LHCN-M2 (cell line): ENCODE results near the gene TTYH2. TPM values are rescaled to one million over a fixed set of nuclear protein-coding genes. Genes with fewer than 3 reads are reported as not detected.

ENCODE experiments used
- DNase-seq: peaks from one replicate; pipeline ENCODE4 v3.0.0-alpha.2; 2012; ENCODE audit warnings: low read depth
- total RNA-seq: library from RNA; depleted of rRNA; stranded (reverse); fragments of >200 nt; gene quantifications from 2 replicates; pipeline ENCODE4 v1.2.3, GENCODE V29; 2014

TTYH2 gene
- total RNA-seq, 1 experiment from 2014 or later = 1.9 TPM

DNA sequence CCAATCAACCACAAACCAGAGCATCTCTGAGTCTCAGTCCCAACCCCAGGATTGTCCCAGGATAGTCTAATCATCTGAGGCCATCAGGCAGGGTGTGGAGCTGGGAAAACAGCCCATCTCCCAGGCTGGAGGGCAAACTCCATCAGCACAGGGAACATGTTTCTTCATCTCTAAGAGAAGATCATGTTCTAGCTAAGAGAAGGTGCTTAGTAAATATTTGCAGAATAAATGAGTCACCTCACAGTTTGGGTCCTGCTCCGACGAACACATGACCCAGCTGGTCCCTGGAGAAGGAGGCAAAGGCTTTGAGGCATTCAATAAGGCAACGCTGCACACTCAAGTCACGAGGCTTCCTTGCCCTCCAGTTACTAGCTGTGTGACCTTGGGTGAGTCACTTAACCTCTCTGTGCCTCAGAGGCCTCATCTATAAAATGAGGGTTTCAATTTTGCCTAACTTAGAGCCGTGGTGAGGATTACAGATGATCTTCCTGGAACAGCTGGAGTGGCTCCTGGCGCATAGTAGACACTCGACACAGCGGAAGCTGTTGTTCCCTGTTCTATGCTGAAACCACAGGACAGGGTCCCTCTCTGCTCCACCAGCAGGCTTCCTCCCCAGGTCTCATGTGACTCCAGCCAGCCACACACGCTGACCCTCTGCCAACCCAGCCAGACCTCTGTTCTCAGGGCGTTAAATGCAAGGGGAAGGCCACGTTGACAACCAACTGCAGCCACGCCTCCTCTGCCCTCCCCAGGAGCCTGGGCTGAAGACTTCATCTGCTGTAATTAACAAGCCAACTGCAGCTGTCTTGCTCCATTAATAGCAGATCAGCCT lies 20.2 kb upstream of the TTYH2 start:
- peak; percentile 96 for DNase-seq

DNA sequence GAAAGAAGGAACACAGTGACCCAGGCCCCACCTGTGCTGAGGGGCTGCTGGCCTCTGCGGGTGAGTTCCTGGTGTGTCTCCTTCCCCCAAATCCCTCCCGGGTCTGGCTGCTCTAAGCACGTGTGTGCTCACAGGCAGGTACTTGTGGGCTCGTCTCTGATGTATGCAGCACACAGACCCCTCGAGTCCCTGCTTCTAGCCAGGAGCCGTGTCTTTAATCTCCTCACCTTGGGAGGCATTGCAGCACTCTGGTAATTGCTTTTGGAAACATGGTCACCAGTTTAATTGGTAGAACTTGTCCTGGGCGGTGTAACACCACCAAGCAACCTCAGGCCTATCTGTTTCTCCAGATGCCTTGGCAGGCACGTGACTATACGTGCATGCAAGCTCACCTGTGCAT lies 18.7 kb upstream of the TTYH2 start:
- DNase-seq = no peak

DNA sequence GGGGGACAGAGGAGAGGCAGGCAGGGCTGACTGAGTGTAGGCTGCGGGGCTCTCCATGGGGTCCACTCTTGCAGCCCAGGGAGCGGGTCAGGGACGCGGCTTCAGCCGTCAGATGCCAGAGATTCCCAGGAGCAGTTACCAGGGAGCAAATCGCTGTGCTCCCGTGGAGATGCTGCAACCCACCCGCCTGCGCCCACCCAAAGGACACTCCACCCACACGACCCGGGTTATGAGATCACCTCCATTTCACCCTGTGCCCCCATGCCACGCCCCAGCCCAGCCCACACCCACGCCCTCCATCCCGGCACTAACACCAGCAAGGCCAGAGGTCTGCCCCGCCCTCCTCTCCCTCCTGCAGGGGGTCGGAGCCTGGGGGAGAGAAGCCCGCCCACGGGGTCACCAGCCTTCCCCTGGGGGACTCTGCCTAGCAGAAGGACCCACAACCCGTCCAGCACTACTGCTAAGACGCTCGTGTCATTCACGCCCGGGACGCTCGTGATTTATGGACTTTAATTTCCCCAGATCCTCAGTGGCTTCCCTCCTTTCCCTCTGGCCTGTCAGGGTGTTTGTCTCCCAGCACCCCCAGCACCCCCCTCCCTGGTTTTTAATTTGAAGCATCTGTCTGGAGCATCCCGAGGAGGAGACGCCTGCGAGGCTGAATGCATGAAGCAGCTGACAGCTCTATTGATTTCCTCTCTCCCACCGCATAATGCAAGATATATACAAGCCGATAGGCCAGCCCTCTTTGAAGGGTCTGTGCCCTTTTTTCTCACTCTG lies 16.6 kb upstream of the TTYH2 start:
- DNase-seq = no peak

DNA sequence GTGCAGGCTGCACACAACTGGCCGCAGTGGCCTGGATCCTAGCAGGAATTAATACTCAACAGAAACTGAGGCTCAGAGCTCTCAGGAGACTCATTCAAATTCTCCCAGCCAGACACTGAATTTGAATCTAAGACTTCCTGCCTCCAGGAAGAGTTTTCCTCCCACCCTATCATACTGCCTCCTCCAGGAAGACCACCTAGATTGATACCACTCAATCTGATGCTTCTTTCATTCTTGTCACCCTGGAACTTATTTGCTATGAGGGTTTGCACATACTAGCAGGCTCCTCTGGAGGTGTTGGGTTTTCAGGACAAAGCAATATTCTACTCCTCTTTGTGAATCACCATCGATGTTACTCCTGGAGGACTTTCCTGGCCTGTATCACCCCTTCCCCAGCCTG lies 15.6 kb upstream of the TTYH2 start:
- DNase-seq = no peak

DNA sequence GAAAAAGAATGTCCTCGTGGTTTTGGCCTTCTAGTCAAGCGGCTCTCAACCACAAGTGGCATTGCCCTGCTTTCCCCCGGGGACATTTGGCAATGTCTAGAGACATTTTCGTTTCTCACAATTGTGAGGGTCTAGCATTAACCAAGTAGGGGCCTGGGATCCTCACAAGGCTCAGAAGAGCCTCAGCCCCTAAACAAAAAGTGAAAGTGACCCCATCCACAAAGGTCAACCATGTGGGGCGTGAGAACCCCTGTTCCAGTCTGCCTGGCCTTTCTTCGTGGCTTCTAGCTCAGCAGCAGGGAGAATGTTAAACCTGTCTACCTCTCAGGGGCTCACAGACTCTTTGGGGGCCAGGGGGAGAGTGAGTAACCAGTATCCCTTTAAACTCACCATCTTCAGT lies 14.7 kb upstream of the TTYH2 start:
- no peak for DNase-seq

DNA sequence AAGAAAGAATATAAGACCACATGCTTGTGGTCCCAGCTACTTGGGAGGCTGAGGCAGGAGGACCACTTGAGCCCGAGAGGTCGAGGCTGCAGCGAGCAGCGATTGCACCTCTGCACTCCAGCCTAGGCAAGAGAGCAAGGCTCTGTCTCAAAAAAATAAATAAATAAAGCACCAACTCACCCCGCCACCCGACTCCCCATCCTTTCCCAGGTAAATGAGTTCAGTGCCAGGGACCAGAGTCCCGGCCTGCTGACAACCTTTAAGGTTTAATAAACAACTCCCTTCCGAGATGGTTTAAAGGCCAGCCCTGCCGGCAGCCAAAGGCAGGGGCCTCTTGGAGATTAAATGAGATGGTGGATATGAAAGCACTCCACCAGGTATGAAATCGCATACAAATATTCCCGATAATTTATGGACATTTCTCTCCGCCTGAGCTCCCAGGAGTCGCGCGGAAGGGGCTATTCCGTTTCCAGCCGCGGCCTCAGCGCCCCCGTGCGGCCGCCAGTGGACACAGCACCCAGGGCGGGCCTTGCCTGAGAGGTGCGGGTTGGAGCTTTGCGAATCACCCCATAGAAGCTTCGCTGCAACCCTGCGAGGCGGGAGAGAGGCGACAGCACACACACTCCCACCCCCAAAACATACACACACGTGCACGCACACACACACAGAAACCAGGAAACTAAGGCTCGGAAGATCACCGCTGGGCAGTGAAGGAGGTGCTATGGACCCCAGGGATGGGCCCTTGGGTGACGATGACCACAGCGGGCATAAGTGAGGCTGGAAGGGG lies 13.9 kb upstream of the TTYH2 start:
- peak; percentile 32 for DNase-seq

DNA sequence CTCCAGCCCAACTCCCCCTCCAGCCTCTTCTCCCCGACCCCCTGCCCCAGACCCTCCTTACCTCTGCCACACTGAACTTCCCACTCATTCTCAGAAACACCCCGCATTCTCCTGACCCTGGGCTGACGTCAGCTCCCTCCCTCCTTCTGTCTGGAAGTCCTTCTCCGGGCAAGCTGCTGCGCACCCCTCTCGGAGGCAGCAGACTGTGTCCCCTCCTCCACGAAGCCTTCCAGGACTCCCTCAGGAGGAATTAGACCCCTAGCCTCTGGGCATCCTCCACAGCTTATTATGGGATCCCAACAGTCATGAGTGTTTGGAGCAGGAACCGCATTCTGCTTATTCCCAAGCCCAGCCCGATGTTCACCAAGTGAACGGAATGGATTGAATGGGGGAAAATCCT lies 13.3 kb upstream of the TTYH2 start:
- DNase-seq = no peak

DNA sequence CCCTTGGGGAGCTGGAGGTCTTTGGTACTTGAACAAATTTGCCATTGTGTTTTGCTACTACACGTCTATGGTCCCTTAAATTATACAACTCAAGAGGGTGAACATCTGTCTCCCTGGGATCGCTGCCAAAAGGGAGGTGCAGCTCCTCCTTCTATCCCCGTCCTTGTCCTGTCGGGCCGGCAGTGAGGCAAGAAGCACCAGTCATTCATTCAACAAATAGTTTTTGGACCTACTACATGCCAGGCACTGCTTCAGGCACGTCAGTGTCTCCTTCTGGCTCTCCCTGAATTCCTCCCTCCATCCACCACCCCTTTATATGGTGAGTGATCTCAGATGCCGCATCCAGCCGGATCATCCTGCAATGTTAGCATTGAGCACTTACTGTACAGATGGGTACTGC lies 12.1 kb upstream of the TTYH2 start:
- DNase-seq = peak; percentile 79

DNA sequence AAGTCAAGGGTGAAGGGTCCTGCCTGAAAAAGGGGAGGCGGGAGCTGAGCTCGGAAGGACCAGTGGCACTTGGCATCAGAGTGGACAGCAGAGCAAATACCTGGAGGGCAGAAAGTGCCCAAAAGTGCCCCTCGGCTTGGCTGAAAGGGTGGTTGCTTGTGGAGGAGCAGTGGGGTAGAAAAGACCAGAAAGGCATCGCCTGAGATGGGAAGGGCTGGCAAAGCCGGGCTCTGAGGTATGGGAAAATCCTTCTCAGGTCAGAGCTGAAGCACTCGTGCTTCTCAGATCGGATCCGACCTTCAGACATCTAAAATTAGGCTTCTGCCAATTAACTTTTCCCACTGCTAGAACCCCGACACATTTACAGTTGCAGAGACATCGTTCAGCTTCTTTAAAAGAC lies 11.4 kb upstream of the TTYH2 start:
- no peak for DNase-seq

DNA sequence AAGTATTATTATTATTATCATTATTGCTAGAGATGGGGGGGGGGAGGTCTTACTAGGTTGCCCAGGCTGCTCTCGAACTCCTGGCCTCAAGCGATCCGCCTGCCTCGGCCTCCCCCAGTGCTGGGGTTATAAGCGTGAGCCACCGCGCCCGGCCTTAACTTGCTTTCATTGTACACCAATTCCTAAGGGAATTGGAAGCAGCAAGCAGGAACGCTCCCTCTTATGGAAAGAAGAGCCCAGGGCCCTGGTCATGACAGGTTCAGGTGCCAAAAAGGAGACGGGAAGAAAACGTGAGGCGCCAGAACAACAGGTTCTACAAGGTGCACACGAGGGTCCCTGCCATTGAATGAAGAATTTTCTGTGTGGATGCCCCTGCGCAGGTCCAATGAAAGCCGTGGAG lies 10.4 kb upstream of the TTYH2 start:
- DNase-seq = no peak

DNA sequence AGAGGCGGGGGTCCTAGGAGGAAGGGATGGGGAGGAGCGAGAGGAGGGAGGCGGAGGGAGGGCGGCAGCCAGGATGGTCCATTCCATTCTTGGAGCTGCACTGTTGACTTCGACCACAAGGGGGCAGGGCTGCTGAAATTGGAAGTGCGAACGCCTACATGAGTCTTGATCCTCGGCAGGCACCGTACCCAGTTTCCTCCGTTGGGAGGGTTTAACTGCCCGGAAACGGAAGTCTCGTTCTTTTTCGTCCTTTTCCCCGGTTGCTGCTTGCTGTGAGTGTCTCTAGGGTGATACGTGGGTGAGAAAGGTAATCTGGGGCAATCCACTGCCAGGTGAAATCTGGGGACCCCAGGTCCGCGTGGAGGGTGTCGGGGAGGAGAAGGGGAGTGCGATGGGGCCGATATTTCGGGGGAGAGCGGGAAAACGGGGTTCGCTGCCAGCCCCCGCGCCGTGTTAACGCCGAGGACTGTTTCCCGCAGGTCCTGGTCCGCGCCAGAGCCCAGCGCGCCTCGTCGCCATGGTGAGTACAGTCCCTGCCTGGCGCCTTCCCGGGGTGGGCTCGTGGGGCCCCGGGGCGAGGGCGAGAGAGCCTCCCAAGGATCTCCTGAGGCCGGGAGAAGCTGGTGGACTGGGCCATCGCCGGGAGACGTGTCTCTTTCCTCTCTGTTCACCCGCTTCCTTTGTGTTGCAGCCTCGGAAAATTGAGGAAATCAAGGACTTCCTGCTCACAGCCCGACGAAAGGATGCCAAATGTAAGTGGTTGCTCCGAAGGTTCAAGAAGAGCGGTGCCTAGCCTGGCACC lies 9.7 kb upstream of the TTYH2 start, which contains the start of gene RPL38:
TSS of gene RPL38 (plus strand) at position 240 of the 802 bp plus-strand sequence. CDS start at position 518, 278 bp downstream.
- DNase-seq = peak; percentile 96

DNA sequence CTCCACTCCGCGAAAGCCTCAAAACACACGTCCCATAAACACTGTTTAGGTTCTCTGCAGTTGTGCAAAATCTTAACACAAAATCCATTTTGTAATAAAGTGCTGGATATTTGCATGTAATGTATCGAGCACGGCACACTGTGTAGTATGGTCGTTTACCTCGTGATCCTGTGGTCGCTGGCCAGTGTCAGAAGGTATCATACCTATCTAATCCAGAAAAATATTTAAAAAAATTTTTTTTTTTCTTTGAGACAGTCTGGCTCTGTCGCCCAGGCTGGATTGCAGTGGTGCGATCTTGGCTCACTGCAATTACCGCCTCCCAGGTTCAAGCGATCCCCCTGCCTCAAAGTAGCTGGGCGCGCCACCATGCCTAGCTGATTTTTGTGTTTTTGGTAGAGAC lies 8.9 kb upstream of the TTYH2 start:
- no peak for DNase-seq

DNA sequence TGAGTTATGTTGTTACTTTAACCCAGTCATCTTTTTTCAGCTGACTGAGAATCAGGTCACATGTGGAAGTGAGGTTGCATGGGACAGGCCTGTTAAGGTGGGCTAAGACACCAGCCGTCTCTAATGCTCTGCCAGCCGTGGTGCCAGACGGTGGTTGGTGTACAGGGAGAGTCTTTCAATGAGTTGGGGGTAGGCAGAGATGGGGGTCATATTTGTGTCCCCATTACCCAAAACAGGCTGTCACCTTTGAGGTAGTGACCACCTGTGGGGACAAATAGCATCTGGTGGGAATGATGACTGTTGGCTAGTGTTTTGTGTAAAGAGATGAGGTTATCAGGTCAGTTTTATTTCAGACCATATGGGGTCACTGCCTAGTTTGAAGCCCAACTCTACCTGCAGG lies 8.1 kb upstream of the TTYH2 start:
- DNase-seq = no peak

DNA sequence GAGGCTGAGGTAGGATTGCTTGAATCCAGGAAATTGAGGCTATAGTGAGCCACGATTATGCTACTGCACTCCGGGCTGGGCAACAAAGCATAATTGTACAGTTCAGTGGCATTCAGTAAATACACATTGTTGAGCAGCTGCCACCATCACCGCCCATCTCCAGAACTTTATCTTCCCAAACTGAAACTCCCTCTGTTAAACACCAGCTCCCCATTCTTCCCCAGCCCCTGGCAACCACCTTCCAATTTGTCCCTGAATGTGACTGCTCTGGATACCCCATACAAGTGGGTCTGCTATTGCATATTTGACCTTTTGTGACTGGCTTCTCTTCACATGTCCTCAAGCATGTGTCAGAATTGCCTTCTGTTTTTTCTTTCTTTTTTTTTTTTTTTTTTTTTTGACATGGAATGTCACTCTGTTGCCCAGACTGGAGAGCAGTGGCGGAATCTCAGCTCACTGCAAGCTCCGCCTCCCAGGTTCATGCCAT lies 7.0 kb upstream of the TTYH2 start:
- no peak for DNase-seq

DNA sequence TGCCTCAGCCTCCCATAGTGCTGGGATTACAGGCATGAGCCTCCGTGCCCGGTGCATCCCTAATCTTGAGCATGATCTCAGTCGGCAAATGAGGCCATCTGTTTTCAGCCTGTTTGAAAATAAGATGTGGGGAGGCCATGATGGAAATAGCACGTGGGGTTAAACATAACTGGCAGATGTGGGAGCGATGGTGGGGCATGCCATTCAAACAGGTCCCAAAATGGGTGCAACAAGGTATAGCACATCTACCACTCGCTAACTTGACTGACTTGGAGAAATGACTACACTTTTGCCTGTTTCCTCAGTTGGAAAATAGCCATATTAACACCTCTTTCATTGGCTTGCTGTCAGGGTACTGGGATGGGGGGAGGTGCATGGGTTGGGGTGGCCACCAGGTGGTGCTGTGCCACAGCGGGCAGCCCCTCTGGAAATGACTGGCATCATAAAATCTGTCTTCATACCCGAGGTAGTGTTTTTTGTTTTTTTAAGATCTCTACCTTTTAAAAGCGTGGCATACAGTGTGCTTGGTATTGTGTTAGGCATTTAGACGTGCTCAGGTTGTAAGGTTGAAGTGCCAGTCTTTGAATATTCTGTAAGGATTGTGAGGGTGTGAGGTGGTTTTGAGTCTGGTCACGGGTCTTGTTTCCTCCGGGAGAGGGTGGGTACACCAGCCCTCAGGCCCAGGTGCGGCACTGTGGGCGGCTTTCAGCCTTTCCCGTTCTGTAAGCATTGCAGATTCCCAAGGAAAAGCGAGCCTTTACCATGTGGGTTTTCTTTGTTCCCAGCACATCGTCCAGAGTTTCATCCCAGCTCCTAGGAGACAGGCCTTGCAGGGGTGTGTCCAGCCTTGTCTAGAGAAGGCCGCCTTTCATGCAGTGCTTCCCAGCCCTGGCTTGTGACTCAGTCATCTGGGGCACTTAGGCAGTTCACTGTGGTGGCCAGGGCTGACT lies 2.9 kb upstream of the TTYH2 start:
- DNase-seq = peak; percentile 56

DNA sequence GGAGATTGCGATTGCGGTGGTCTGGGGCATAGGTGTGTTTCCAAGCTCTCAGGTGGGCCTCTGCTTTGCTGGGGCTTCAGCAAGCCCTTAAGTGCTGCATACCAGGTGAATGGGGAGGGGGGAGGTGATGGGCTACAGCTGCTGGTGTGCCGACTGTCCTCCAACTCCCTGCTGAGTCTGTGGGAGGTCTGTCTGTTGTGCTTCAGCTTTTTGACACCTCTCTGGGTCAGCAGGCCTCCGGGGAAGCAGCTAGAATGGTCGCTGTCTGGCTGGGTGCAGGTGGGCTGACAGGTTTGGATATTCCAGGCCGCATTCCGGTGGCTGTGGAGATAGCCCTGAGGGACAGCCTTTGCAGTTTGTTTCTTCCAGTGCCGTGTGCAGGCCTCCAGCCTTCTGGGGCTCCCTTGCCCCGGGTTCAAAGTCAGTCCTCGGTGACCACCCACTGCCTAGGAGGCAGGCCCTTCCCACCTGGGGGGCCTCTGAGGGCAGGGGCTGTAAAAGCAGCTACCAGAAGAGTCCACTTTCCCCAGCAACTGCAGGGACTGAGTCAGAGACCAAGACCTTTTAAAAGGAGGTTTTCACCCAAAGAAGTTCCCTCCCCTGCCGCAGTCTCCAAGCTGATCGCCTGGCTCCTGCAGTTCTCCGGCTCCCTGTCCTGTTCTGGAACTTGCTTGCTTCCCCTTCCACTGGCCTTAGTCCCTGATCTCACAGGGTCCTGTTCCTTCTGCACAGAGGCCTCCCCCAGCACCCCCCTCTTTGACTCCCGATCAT lies 2.0 kb upstream of the TTYH2 start:
- peak; percentile 10 for DNase-seq

DNA sequence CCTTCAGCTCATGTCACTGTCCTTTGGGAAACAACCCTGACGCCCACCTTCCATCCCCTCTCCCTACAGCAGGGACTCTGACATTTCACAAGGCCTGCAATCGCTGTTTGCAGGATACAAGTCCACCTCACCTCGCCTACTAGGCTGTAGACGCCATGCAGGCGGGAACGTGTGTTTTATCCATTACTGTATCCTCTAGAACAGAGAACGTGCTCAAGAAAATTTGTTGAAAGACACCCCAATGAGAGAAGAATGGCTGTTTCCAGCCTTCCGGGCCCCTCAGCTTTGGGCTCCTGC lies 1.5 kb upstream of the TTYH2 start:
- DNase-seq = no peak

DNA sequence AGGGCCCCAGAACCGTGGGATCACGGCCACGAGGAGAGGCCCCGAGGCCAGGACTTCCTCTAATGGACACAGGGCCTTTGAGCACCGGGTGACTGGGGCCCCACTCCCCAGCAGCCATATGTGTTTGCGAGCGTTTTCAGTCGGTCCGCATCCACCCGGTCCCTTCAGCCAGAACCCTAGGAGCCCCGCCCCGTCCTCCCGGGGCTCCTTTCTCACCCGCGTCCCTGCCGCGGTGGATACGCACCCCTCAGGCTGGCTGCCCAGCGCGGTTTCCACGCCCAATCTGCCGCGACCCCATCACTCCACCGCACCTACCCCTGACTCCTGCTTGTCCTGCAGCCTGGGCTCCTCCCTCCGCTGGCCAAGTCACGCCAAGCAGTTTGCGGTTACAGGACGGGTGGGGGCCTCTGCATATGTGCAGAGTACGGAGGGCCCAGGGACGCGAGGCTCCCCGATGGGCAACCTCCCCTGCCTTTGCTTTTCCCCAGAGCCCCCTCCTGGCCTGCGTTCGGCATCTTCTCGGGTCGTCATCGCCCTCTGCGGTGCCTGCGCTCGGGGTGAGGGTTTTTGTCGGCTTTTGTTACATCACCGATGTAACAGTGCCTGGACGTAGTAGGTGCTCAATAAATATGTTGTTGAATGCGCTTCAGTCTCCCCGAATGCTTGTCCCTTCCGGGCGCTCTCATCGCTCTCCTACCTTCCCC lies 1.0 kb upstream of the TTYH2 start:
- peak; percentile 10 for DNase-seq
